ENCODE data around the gene DCXR.

GRCh38 chr17:82081966-82082365 is 44.5 kb upstream of the DCXR start:
- no peak for TF ChIP-seq USF2 (IDR thresholded peaks at IDR 0.05; ENCODE audit: low read depth, low read length)
- no peak for TF ChIP-seq NFE2L2 (IDR thresholded peaks at IDR 0.05; ENCODE audit: low read depth, low read length)
- TF ChIP-seq CTCF (conservative IDR thresholded peaks at IDR 0.05; ENCODE audit: low read depth, low read length): no peak

Data from IMR-90 (cell line).